Chondrocyte (in vitro differentiated cells): ENCODE results near the gene MBP. TPM values are rescaled to one million over a fixed set of nuclear protein-coding genes. Genes with fewer than 3 reads are reported as not detected.

Source experiments
- DNase-seq: peaks from one replicate; pipeline ENCODE4 v3.0.0; 2021; ENCODE audit warnings: mixed read lengths, low spot score
- H3K27ac Mint-ChIP-seq: one replicate; pipeline ENCODE4 v1.8.0; 2021; ENCODE audit warnings: mild to moderate bottlenecking, moderate library complexity, mixed read lengths; ENCODE audit not compliant: unreplicated experiment
- H3K27me3 Mint-ChIP-seq: 2 replicates; pipeline ENCODE4 v1.8.0; 2021; ENCODE audit warnings: low read depth, mixed read lengths
- H3K36me3 Mint-ChIP-seq: 2 replicates; pipeline ENCODE4 v1.8.0; 2021; ENCODE audit warnings: low read depth, mixed read lengths
- H3K4me1 Mint-ChIP-seq: 2 replicates; pipeline ENCODE4 v1.8.0; 2021; ENCODE audit warnings: low read depth, mild to moderate bottlenecking, mixed read lengths
- H3K4me3 Mint-ChIP-seq: one replicate; pipeline ENCODE4 v1.8.0; 2021; ENCODE audit warnings: mild to moderate bottlenecking, moderate library complexity, mixed read lengths; ENCODE audit not compliant: unreplicated experiment
- H3K9me3 Mint-ChIP-seq: 2 replicates; pipeline ENCODE4 v1.8.0; 2021; ENCODE audit warnings: low read depth, mixed read lengths
- CTCF ChIP-seq: fragments of 200-600 bp; sonication (generic); IDR thresholded peaks from 2 replicates; pipeline ENCODE4 v1.5.0; 2021; ENCODE audit warnings: antibody characterized with exemption, mild to moderate bottlenecking, moderate library complexity
- total RNA-seq: library from RNA; stranded (reverse); gene quantifications from 3 replicates; pipeline ENCODE4 v1.2.1, GENCODE V29; 2021

MBP gene
- total RNA-seq, 1 donor from 2014 or later = 15.9 TPM

- no peaks in the 10 kb centered on the region for H3K36me3 Mint-ChIP-seq
- H3K9me3 Mint-ChIP-seq = no peaks in the 10 kb centered on the region
- H3K4me3 Mint-ChIP-seq = no peak overlapping the region
- DNase-seq = no peak
- TF ChIP-seq CTCF = no peak
- no peaks in the 10 kb centered on the region for H3K27me3 Mint-ChIP-seq
- no peak overlapping the region for H3K27ac Mint-ChIP-seq
- H3K4me1 Mint-ChIP-seq = peaks cover 10% of the 10 kb centered on the region
These were observed 130.1 kb downstream of the MBP start for GRCh38 chr18:77002496-77002895.

- Mint-ChIP-seq H3K36me3 (no peaks in the 10 kb centered on the region), H3K4me1 (peaks cover 5% of the 10 kb centered on the region), H3K27ac (no peak overlapping the region), H3K27me3 (no peaks in the 10 kb centered on the region), H3K4me3 (no peak overlapping the region), H3K9me3 (no peaks in the 10 kb centered on the region)
- DNase-seq = no peak
- TF ChIP-seq CTCF = no peak
These were observed 130.6 kb downstream of the MBP start for GRCh38 chr18:77001979-77002378.

- Mint-ChIP-seq H3K27me3 (no peaks in the 10 kb centered on the region), H3K9me3 (no peaks in the 10 kb centered on the region), H3K27ac (no peak overlapping the region), H3K4me1 (no peaks in the 10 kb centered on the region), H3K36me3 (no peaks in the 10 kb centered on the region), H3K4me3 (no peak overlapping the region)
- no peak for DNase-seq
- TF ChIP-seq CTCF = no peak
These were observed 131.5 kb downstream of the MBP start for GRCh38 chr18:77001041-77001440.

GRCh38 chr18:77000527-77000926 lies 132.1 kb downstream of the MBP start:
- peak; percentile 99 for TF ChIP-seq CTCF
- Mint-ChIP-seq H3K4me1 (no peaks in the 10 kb centered on the region), H3K9me3 (no peaks in the 10 kb centered on the region), H3K27ac (no peak overlapping the region), H3K27me3 (peaks cover 2% of the 10 kb centered on the region), H3K4me3 (no peak overlapping the region), H3K36me3 (no peaks in the 10 kb centered on the region)
- no peak for DNase-seq

- no peak for TF ChIP-seq CTCF
- no peak overlapping the region for H3K27ac Mint-ChIP-seq
- H3K27me3 Mint-ChIP-seq = peaks cover 6% of the 10 kb centered on the region
- no peaks in the 10 kb centered on the region for H3K9me3 Mint-ChIP-seq
- H3K4me1 Mint-ChIP-seq = no peaks in the 10 kb centered on the region
- DNase-seq = no peak
- no peak overlapping the region for H3K4me3 Mint-ChIP-seq
- H3K36me3 Mint-ChIP-seq = no peaks in the 10 kb centered on the region
These were observed 133.5 kb downstream of the MBP start for GRCh38 chr18:76999077-76999476.
